H9 (cell line): ENCODE results near the gene DOCK7. TPM values are rescaled to one million over a fixed set of nuclear protein-coding genes. Genes with fewer than 3 reads are reported as not detected.

Source experiments
- DNase-seq: peaks from one replicate; pipeline ENCODE4 v3.0.0-alpha.2; 2017
- H2AFZ ChIP-seq: one replicate; pipeline ENCODE4 v1.6.1; 2013; ENCODE audit warnings: mild to moderate bottlenecking, low read length, control low read depth, moderate library complexity
- H2AK5ac ChIP-seq: 2 replicates; pipeline ENCODE4 v1.6.1; 2013; ENCODE audit warnings: low read length, control low read depth, mixed read lengths; ENCODE audit not compliant: insufficient read length
- H2BK120ac ChIP-seq: one replicate; pipeline ENCODE4 v1.6.1; 2013; ENCODE audit warnings: low read depth, mild to moderate bottlenecking, low read length, control low read depth, inconsistent platforms; ENCODE audit not compliant: poor library complexity, severe bottlenecking
- H2BK12ac ChIP-seq: 2 replicates; pipeline ENCODE4 v1.6.1; 2013; ENCODE audit warnings: low read length, control low read depth, mixed read lengths, low read depth; ENCODE audit not compliant: insufficient read length
- H2BK15ac ChIP-seq: 2 replicates; pipeline ENCODE4 v1.6.1; 2013; ENCODE audit warnings: low read depth, low read length, control low read depth
- H2BK20ac ChIP-seq: one replicate; pipeline ENCODE4 v1.6.1; 2013; ENCODE audit warnings: low read depth, mild to moderate bottlenecking, low read length, control low read depth, inconsistent platforms; ENCODE audit not compliant: poor library complexity, severe bottlenecking
- H2BK5ac ChIP-seq: 2 replicates; pipeline ENCODE4 v1.6.1; 2013; ENCODE audit warnings: low read length, control low read depth, mixed read lengths; ENCODE audit not compliant: insufficient read length
- H3K14ac ChIP-seq: 2 replicates; pipeline ENCODE4 v1.6.1; 2013; ENCODE audit warnings: low read length, control low read depth; ENCODE audit not compliant: insufficient read depth
- H3K18ac ChIP-seq: 2 replicates; pipeline ENCODE4 v1.6.1; 2013; ENCODE audit warnings: low read depth, mild to moderate bottlenecking, mixed read lengths, low read length, control low read depth; ENCODE audit not compliant: insufficient read length
- H3K23ac ChIP-seq: 2 replicates; pipeline ENCODE4 v1.6.1; 2013; ENCODE audit warnings: low read length, control low read depth, mixed read lengths, low read depth; ENCODE audit not compliant: insufficient read length
- H3K23me2 ChIP-seq: 2 replicates; pipeline ENCODE4 v1.6.1; 2013; ENCODE audit warnings: low read depth, mild to moderate bottlenecking, mixed read lengths, low read length, control low read depth; ENCODE audit not compliant: insufficient read length, poor library complexity, severe bottlenecking
- H3K27ac ChIP-seq: 2 replicates; pipeline ENCODE4 v1.5.1; 2013; ENCODE audit warnings: low read length, control low read depth, mixed read lengths, low read depth; ENCODE audit not compliant: insufficient read length
- H3K27me3 ChIP-seq: 2 replicates; pipeline ENCODE4 v1.6.1; 2013; ENCODE audit warnings: low read length, control low read depth, inconsistent platforms; ENCODE audit not compliant: insufficient read depth
- H3K4ac ChIP-seq: 2 replicates; pipeline ENCODE4 v1.6.1; 2013; ENCODE audit warnings: low read depth, mild to moderate bottlenecking, control low read depth, inconsistent platforms, low read length, moderate library complexity
- H3K4me1 ChIP-seq: 2 replicates; pipeline ENCODE4 v1.6.1; 2013; ENCODE audit warnings: low read length, control low read depth, inconsistent platforms; ENCODE audit not compliant: insufficient read depth
- H3K4me2 ChIP-seq: 2 replicates; pipeline ENCODE4 v1.6.1; 2013; ENCODE audit warnings: low read length, control low read depth, mixed read lengths; ENCODE audit not compliant: insufficient read length, insufficient read depth
- H3K56ac ChIP-seq: 2 replicates; pipeline ENCODE4 v1.6.1; 2013; ENCODE audit warnings: low read depth, mild to moderate bottlenecking, mixed read lengths, low read length, control low read depth; ENCODE audit not compliant: insufficient read length
- H3K79me1 ChIP-seq: 2 replicates; pipeline ENCODE4 v1.6.1; 2013; ENCODE audit warnings: low read depth, mild to moderate bottlenecking, moderate library complexity, low read length, control low read depth, inconsistent platforms; ENCODE audit not compliant: insufficient read depth, poor library complexity, severe bottlenecking
- H3K79me2 ChIP-seq: 2 replicates; pipeline ENCODE4 v1.6.1; 2013; ENCODE audit warnings: low read length, control low read depth, inconsistent platforms; ENCODE audit not compliant: insufficient read depth
- H3K9ac ChIP-seq: 2 replicates; pipeline ENCODE4 v1.6.1; 2013; ENCODE audit warnings: low read length, control low read depth, mixed read lengths; ENCODE audit not compliant: insufficient read length; ENCODE audit errors: extremely low read depth
- H3K9me3 ChIP-seq: one replicate; pipeline ENCODE4 v1.6.1; 2013; ENCODE audit warnings: low read depth, low read length, inconsistent platforms; ENCODE audit not compliant: control insufficient read depth
- H3T11ph ChIP-seq: one replicate; pipeline ENCODE4 v1.6.1; 2013; ENCODE audit warnings: mild to moderate bottlenecking, low read length, control low read depth, inconsistent platforms
- H4K20me1 ChIP-seq: one replicate; pipeline ENCODE4 v1.6.1; 2013; ENCODE audit not compliant: control insufficient read depth, insufficient read length, insufficient read depth
- H4K5ac ChIP-seq: 2 replicates; pipeline ENCODE4 v1.6.1; 2013; ENCODE audit warnings: low read depth, mild to moderate bottlenecking, mixed read lengths, low read length, control low read depth; ENCODE audit not compliant: insufficient read length
- H4K8ac ChIP-seq: replicated peaks from 2 replicates; pipeline ENCODE4 v1.6.1; 2013; ENCODE audit warnings: low read length, control low read depth, mixed read lengths, low read depth; ENCODE audit not compliant: insufficient read length
- H4K91ac ChIP-seq: 2 replicates; pipeline ENCODE4 v1.6.1; 2013; ENCODE audit warnings: low read depth, mild to moderate bottlenecking, moderate library complexity, mixed read lengths, low read length, control low read depth; ENCODE audit not compliant: insufficient read length
- H3K27ac Mint-ChIP-seq, 3 experiments: 2 replicates in 2 of 3; 3 replicates in 1 of 3; pipeline ENCODE4 v1.8.0; 2020 to 2021; ENCODE audit warnings: mixed read lengths in 3 of 3, mild to moderate bottlenecking in 1 of 3, moderate library complexity in 1 of 3
- H3K27me3 Mint-ChIP-seq: 2 replicates; pipeline ENCODE4 v1.8.0; 2021; ENCODE audit warnings: low read depth, mild to moderate bottlenecking, moderate library complexity, mixed read lengths
- H3K36me3 Mint-ChIP-seq, 3 experiments: 2 replicates in 2 of 3; 3 replicates in 1 of 3; pipeline ENCODE4 v1.8.0; 2020 to 2021; ENCODE audit warnings: low read depth in 3 of 3, mixed read lengths in 3 of 3; ENCODE audit not compliant: insufficient read depth in 1 of 3
- H3K4me1 Mint-ChIP-seq, 2 experiments: 2 replicates each; pipeline ENCODE4 v1.8.0; 2020; ENCODE audit warnings: mixed read lengths in 2 of 2
- H3K4me3 Mint-ChIP-seq, 2 experiments: 2 replicates in 1 of 2; 3 replicates in 1 of 2; pipeline ENCODE4 v1.8.0; 2020 to 2021; ENCODE audit warnings: mild to moderate bottlenecking in 2 of 2, mixed read lengths in 2 of 2, moderate library complexity in 1 of 2
- H3K9me3 Mint-ChIP-seq, 2 experiments: 2 replicates in 1 of 2; 3 replicates in 1 of 2; pipeline ENCODE4 v1.8.0; 2020; ENCODE audit warnings: mild to moderate bottlenecking in 2 of 2, mixed read lengths in 2 of 2, moderate library complexity in 1 of 2
- WGBS: extraction: QIAGEN DNeasy Blood & Tissue Kit; methylation state at CpG from one replicate; pipeline ENCODE4 v1.1.7; 2013; ENCODE audit warnings: missing lambda C conversion rate, low lambda C conversion rate, mixed read lengths; ENCODE audit not compliant: insufficient read length; ENCODE audit errors: extremely low coverage; 5-methylcytosine and 5-hydroxymethylcytosine counted together
- total RNA-seq: library from RNA; stranded (reverse); gene quantifications from 2 replicates; pipeline ENCODE4 v1.2.1, GENCODE V29; 2021
- TF ChIP-seq, protein P1 (sequence below): fragments of 200-600 bp; sonication (generic); conservative IDR thresholded peaks from 3 replicates; pipeline ENCODE4 v1.8.0; 2021; ENCODE audit warnings: antibody characterized with exemption, mild to moderate bottlenecking

Gene DOCK7
- total RNA-seq, 1 experiment from 2014 or later, result 36.8 TPM

DNA sequence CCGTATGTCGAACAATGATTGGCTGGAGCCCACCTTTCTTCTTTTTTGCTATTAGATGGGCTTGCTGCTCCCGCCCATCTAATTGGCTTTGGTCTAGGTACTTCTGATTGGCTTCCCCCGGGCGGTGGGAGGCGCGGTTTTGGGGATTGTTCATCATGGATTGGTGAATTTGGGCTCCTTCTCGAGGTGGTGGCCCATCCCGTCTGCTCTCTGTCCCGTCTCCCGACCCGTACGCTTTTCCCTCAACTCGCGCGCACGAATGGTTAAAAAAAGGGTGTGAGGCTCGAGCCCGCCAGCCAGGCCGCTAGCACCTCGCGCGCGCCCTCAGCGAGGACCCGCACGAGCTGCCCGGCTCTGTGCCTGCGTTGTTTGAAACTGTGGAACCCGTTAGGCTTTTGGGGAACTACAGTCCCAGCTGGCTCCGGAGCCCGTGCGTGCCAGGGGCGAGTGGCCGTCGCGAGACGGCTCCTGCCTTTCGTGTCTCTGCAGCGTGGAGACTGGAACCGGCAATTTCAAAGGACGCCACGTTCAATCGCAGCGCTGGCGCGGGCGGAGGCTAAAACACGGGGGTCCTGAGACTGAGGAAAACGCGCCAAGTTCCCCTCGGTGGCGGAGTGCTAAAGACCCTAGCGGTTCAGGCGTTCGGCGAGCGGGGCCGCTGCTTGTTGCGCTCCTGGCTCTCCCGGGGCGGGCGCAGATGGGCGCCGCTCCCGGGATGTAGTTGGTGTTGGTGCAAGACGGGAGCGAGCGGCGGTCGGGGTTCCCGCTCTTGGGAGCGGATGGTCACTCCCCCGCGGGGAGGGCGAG is 251.5 kb downstream of the DOCK7 start, which contains the start of gene USP1:
TSS of gene USP1 (plus strand) at position 584 of the 807 bp plus-strand sequence. CDS start 2,819 bp downstream, outside the sequence.
- Histone ChIP-seq H2BK12ac (no peak within 1 kb of the TSS), H3K4me1 (no peaks in the 10 kb centered on the region), H2BK5ac (peak within 1 kb of the TSS; percentile 73), H3K14ac (peak within 1 kb of the TSS; percentile 97), H3K4ac (no peak within 1 kb of the TSS; the same call in 1 of the 2 replicates), H3T11ph (no peak within 1 kb of the TSS), H3K23ac (no peak within 1 kb of the TSS), H3K9me3 (no peaks in the 10 kb centered on the region), H3K4me2 (peak within 1 kb of the TSS; percentile 98), H4K8ac (peak within 1 kb of the TSS; percentile 6), H4K5ac (peak within 1 kb of the TSS; percentile 53), H3K56ac (peak within 1 kb of the TSS; percentile 38), H2AK5ac (no peak within 1 kb of the TSS), H3K27me3 (no peaks in the 10 kb centered on the region), H2BK20ac (no peak within 1 kb of the TSS), H3K9ac (peak within 1 kb of the TSS; percentile 95), H3K79me2 (peaks cover 22% of the 10 kb centered on the region), H3K27ac (peak within 1 kb of the TSS; percentile 96), H4K91ac (peak within 1 kb of the TSS; percentile 5), H3K23me2 (peaks cover 16% of the 10 kb centered on the region), H2AFZ (no peak within 1 kb of the TSS), H4K20me1 (no peaks in the 10 kb centered on the region), H2BK15ac (no peak within 1 kb of the TSS), H3K18ac (peak within 1 kb of the TSS; percentile 94), H2BK120ac (no peak within 1 kb of the TSS), H3K79me1 (no peaks in the 10 kb centered on the region)
- H3K27ac Mint-ChIP-seq, result peak within 1 kb of the TSS; percentile 94 to 100 (median 100)
- peaks cover 2% of the 10 kb centered on the region; the same call in 1 of the 2 replicates for H3K27me3 Mint-ChIP-seq
- peaks cover 15 to 18% of the 10 kb centered on the region in 2 experiments for H3K4me1 Mint-ChIP-seq
- no CpG with 5 or more reads among the region's 76 CpGs for WGBS
- peak within 1 kb of the TSS; percentile 85 to 88 for H3K4me3 Mint-ChIP-seq
- TF ChIP-seq, protein P1, sequence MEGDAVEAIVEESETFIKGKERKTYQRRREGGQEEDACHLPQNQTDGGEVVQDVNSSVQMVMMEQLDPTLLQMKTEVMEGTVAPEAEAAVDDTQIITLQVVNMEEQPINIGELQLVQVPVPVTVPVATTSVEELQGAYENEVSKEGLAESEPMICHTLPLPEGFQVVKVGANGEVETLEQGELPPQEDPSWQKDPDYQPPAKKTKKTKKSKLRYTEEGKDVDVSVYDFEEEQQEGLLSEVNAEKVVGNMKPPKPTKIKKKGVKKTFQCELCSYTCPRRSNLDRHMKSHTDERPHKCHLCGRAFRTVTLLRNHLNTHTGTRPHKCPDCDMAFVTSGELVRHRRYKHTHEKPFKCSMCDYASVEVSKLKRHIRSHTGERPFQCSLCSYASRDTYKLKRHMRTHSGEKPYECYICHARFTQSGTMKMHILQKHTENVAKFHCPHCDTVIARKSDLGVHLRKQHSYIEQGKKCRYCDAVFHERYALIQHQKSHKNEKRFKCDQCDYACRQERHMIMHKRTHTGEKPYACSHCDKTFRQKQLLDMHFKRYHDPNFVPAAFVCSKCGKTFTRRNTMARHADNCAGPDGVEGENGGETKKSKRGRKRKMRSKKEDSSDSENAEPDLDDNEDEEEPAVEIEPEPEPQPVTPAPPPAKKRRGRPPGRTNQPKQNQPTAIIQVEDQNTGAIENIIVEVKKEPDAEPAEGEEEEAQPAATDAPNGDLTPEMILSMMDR, result no peak
- peaks cover 4 to 18% (median 16%) of the 10 kb centered on the region in 3 experiments for H3K36me3 Mint-ChIP-seq
- no peaks in the 10 kb centered on the region for H3K9me3 Mint-ChIP-seq
- peak; percentile 99 for DNase-seq
